Heart right ventricle (tissue), 16 donors: ENCODE measurements around the gene ADK. TPM values are rescaled to one million over a fixed set of nuclear protein-coding genes. Genes with fewer than 3 reads are reported as not detected.
"Not testable (repeated sequence)": the region's sequence is repeated elsewhere in the genome, so short reads cannot be mapped to it uniquely, and the experiment has no call there.

Experiments used
- ATAC-seq, 8 donors: fragments of 200-7000 bp; cut with Tn5 transposase; one replicate each; pipeline ENCODE4 v1.9.1; 2020; ENCODE audit warnings: mild to moderate bottlenecking in 8 of 8, moderate library complexity in 8 of 8, moderate number of reproducible peaks in 1 of 8
- DNase-seq, 2 donors: peaks; one replicate each; pipeline ENCODE4 v3.0.0-alpha.2; 2020
- H3K27ac ChIP-seq, 10 donors: fragments of 200-600 bp; sonication (generic) in 2 of 10; one replicate each; pipeline versions ENCODE4 v1.5.0 to v1.8.0; 2020 to 2022; ENCODE audit warnings: mild to moderate bottlenecking in 3 of 10
- H3K27me3 ChIP-seq, 7 donors: fragments of 200-600 bp; one replicate each; pipeline ENCODE4 v1.8.0; 2021 to 2022; ENCODE audit warnings: mild to moderate bottlenecking in 2 of 7
- H3K36me3 ChIP-seq, 9 donors: fragments of 200-600 bp; sonication (generic) in 1 of 9; one replicate each; pipeline versions ENCODE4 v1.5.0 to v1.8.0; 2020 to 2022; ENCODE audit warnings: mild to moderate bottlenecking in 2 of 9
- H3K4me1 ChIP-seq, 9 donors: fragments of 200-600 bp; sonication (generic) in 1 of 9; one replicate each; pipeline versions ENCODE4 v1.5.0 to v1.8.0; 2020 to 2022; ENCODE audit warnings: mild to moderate bottlenecking in 4 of 9
- H3K4me3 ChIP-seq, 10 donors: fragments of 200-600 bp; sonication (generic) in 2 of 10; one replicate each; pipeline versions ENCODE4 v1.5.0 to v1.8.0; 2020 to 2022; ENCODE audit warnings: mild to moderate bottlenecking in 7 of 10, moderate library complexity in 2 of 10
- H3K9me3 ChIP-seq, 11 donors: fragments of 200-600 bp in 10 of 11; sonication (generic) in 2 of 11; one replicate each; pipeline versions ENCODE4 v1.5.0 to v1.8.0; 2013 to 2022; ENCODE audit warnings: mild to moderate bottlenecking in 2 of 11, control low read depth in 1 of 11, moderate library complexity in 1 of 11
- WGBS, 2 donors: extraction: QIAGEN DNeasy Blood & Tissue Kit; methylation state at CpG; one replicate each; pipeline ENCODE4 v1.1.7; 2013; ENCODE audit warnings: inconsistent platforms in 1 of 2; 5-methylcytosine and 5-hydroxymethylcytosine counted together
- intact Hi-C, 10 donors: fragments of 100-400 bp; cut with DNase I; formaldehyde crosslinking; loops; one replicate each; pipeline versions ENCODE4 v1.11.1 to v1.14.2; 2022
- polyA plus RNA-seq, 2 donors: library from polyadenylated mRNA; stranded (reverse); fragments of 200-250 nt; gene quantifications; one replicate each; pipeline ENCODE4 v1.2.3, GENCODE V29; 2013
- total RNA-seq, 10 donors: library from RNA; stranded (reverse); fragmentation: NEBNext Ultra II Directional in 3 of 10; extraction: Animal tissue kit (Norgen Biotek cat#: 25700) in 3 of 10; gene quantifications; one replicate each; pipeline versions ENCODE4 v1.2.1 to v1.2.4, GENCODE V29; 2021 to 2023
- TF ChIP-seq, protein P1 (sequence below), 9 donors: fragments of 200-600 bp; sonication (generic) in 2 of 9; IDR thresholded peaks; one replicate each; pipeline versions ENCODE4 v1.5.0 to v1.8.0; 2021 to 2022; ENCODE audit warnings: antibody characterized with exemption in 9 of 9, mild to moderate bottlenecking in 5 of 9, moderate library complexity in 1 of 9
- donor health status: Arrhythmogenic right ventricular cardiomyopathy.
- donor health status: ischemic (EF 13 %, LVEDD 7.1; RV severe dilation, severe dysfunction).
- donor health status: healthy with polysubstance abuse.
- donor health status: DM: no; HTN: yes; CAD: no.
- donor health status: DM: no; HTN: no; CAD: no.
- donor health status: ischemic (EF 25% LVEDD 6.9; RV normal size, moderate dysfunction).
- donor health status: ischemic (EF 25% LVEDD 5.7; RV mildly dilated, moderate dysfunction).
- donor health status: healthy.
- donor health status: DM: yes; HTN: yes; CAD: no.
- donor health status: Ischemic cardiomyopathy.
- donor health status: ischemic (EF 35%, LVEDD 5.7; RV mildly dilated, moderate dysfunction).
- donor health status: nonischemic (EF 11% LVEDD 7.7; RV severe dilation, severe dysfunction).
- donor health status: DM: yes; HTN: yes; CAD: no.
- donor health status: PGD.
- donor health status: ischemic (EF 29% LVEDD 5.4; RV normal size, mild dysfunction).
- donor health status: nonischemic (EF 23%, LVEDD 6.1; RV moderate dilation, normal function).

The ADK gene
- total and polyA plus RNA-seq, 12 donors: 13.0 to 50.0 (median 39.1) TPM

DNA sequence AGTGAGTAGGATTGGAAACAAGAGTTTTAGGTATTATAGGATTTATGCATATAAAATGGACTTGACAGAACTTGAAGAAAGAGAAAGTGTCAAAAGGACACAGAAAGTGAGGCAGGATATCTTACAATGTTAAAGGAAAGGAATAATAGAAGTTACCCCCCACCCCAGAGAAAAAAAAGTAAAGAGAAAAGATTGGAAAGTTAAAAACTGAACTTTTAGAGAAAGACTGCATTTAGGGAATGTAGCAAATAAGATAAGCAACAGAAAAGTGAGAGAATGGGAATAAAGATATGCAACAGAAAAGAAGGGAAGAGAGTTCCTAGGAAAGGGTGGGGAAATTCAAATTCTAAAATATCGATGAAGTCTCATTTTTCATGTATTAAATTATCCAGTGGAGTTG lies 424.9 kb downstream of the ADK start:
- no peak overlapping the region for H3K4me3 ChIP-seq
- 98% methylated on average over 1 of the region's 1 CpG for WGBS, 2 donors
- no peak overlapping the region for H3K27ac ChIP-seq
- no peak for DNase-seq
- TF ChIP-seq, protein P1, sequence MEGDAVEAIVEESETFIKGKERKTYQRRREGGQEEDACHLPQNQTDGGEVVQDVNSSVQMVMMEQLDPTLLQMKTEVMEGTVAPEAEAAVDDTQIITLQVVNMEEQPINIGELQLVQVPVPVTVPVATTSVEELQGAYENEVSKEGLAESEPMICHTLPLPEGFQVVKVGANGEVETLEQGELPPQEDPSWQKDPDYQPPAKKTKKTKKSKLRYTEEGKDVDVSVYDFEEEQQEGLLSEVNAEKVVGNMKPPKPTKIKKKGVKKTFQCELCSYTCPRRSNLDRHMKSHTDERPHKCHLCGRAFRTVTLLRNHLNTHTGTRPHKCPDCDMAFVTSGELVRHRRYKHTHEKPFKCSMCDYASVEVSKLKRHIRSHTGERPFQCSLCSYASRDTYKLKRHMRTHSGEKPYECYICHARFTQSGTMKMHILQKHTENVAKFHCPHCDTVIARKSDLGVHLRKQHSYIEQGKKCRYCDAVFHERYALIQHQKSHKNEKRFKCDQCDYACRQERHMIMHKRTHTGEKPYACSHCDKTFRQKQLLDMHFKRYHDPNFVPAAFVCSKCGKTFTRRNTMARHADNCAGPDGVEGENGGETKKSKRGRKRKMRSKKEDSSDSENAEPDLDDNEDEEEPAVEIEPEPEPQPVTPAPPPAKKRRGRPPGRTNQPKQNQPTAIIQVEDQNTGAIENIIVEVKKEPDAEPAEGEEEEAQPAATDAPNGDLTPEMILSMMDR (IDR thresholded peaks at IDR 0.05): no peak
- peaks cover 0 to 9% (median 0%) of the 10 kb centered on the region in 11 donors for H3K9me3 ChIP-seq
- intact Hi-C loops: no loop called here
- no peaks in the 10 kb centered on the region for H3K4me1 ChIP-seq
- ATAC-seq: no peak
- no peaks in the 10 kb centered on the region for H3K27me3 ChIP-seq
- H3K36me3 ChIP-seq: no peaks in the 10 kb centered on the region

DNA sequence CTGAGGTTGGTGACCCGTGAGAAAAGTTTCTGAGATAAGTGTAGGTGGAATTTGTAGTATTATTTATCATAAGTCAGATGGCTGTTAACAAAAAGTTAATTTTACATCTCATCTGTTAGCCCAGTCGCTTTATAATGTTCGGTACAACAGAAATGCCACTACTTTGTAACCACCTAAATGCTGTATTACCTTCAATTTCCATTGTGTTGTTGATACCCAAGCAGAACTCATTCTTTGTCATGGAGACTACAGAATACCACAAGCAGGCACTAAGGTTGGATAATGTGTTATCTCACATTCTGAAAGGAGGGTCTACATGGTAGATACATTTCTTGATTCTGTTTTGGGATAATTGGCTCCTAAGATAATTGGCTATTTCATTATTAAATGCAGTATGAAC lies 425.6 kb downstream of the ADK start:
- no peak overlapping the region for H3K27ac ChIP-seq
- intact Hi-C loops: no loop called here
- peaks cover 0 to 15% (median 0%) of the 10 kb centered on the region in 11 donors for H3K9me3 ChIP-seq
- DNase-seq (no peak), ATAC-seq (no peak)
- TF ChIP-seq, protein P1 (IDR thresholded peaks at IDR 0.05): no peak
- WGBS, 2 donors: 96 to 97% methylated on average over 3 of the region's 3 CpGs
- no peaks in the 10 kb centered on the region for H3K36me3 ChIP-seq
- no peak overlapping the region for H3K4me3 ChIP-seq
- H3K27me3 ChIP-seq: no peaks in the 10 kb centered on the region
- H3K4me1 ChIP-seq: no peaks in the 10 kb centered on the region

DNA sequence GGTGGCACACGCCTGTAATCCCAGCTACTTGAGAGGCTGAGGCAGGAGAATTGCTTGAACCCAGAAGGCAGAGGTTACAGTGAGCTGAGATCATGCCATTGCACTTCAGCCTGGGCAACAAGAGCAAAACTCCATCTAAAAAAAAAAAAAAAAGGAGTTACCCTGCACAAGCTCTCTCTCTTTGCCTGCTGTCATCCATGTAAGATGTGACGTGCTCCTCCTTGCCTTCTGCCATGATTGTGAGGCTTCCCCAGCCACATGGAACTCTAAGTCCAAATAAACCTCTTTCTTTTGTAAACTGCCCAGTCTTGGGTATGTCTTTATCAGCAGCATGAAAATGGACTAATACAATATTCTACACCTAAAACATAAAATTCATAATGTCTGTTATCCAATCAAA lies 429.4 kb downstream of the ADK start:
- not testable (repeated sequence) for H3K9me3 ChIP-seq, DNase-seq, H3K4me3 ChIP-seq, H3K27me3 ChIP-seq, H3K4me1 ChIP-seq, H3K36me3 ChIP-seq, ATAC-seq, H3K27ac ChIP-seq
- intact Hi-C loops: loop anchor here in 4 of 10 donors (10.0 kb wide), 2 partner anchors 244 to 524 kb away; partner anchors contain the start of gene KAT6B (in 3 of the 4)
- 95 to 96% methylated on average over 2 of the region's 2 CpGs for WGBS, 2 donors

DNA sequence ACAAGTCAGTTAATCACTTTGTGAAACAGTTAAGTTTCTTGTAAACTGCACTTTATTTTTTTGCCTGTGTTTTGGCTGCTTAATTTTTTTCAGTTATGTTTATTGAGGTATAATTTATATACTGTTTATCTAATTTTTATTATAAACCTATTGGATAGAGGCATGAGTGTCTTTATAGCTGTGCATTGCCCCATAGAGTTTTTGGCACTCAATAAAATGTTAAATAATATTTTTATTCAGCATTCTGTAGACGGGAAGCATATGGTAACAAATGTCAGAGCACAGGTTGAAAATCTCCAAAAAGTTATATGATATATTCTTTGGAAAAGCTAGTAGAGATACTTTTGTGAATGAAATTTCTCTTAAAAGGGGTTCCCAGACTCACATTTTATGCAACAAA lies 431.5 kb downstream of the ADK start:
- H3K9me3 ChIP-seq: peaks cover 0 to 6% (median 0%) of the 10 kb centered on the region in 11 donors
- DNase-seq (no peak), ATAC-seq (no peak)
- intact Hi-C loops: loop anchor here in 4 of 10 donors (10.0 kb wide), 2 partner anchors 242 to 522 kb away; partner anchors contain the start of gene KAT6B (in 3 of the 4)
- TF ChIP-seq, protein P1 (IDR thresholded peaks at IDR 0.05): no peak
- H3K4me1 ChIP-seq: peaks cover 5 to 30% (median 25%) of the 10 kb centered on the region in 9 donors
- no peaks in the 10 kb centered on the region for H3K27me3 ChIP-seq
- no peak overlapping the region for H3K4me3 ChIP-seq
- WGBS, 2 donors: 87 to 91% methylated on average over 1 of the region's 1 CpG
- no peaks in the 10 kb centered on the region for H3K36me3 ChIP-seq
- H3K27ac ChIP-seq: no peak overlapping the region
